NCI-H128 (cell line): ENCODE data around the gene SEC24B.
"Not testable (repeated sequence)": the region's sequence is repeated elsewhere in the genome, so short reads cannot be mapped to it uniquely, and the experiment has no call there.

ENCODE experiments used
- DNase-seq: peaks from one replicate; lab custom pipeline; 2025; ENCODE audit not compliant: unreplicated experiment; lab: John Stamatoyannopoulos, UW

Gene SEC24B

DNA sequence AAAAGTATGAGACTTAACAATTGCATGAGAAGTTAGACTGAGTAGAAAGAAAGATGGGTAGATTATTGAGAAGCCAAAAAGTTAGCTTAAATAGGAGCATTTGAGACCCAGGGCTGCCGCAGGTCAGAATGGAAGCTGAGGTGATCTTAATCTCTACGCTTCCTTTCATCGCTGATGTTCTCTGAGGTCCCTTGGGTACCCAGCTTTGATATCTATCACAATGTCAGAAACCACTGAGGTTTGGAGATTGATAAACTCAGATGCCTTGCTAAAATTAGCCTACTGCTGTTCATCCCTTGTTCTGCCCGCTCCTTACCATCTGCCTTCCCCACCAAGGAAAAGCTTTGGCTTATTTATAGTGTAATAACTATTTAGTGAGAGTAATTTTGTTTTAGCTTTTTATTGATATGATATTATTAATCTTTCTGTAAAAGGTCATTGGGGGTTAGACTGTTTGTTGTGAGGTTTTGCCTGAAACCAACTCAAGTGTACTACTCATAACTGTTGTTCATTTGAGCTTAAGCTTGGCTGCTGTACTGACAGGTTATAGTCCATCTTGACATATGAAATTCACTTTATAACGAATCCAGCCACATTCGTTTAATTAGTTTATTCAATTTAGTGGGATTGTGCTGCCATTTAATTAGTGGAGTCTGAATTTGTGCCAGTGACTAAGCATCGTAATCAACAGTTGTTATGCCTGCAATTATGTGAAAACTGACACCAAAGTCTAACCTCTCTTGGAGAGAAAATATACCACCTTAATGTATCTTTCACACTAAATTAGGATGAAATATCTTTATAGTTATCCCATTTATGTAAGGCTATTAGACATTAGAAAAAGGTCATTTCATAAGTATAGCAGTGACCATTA is 141.6 kb downstream of the SEC24B start:
- no peak for DNase-seq

- DNase-seq, result no peak
Measured at GRCh38 chr4:109576462-109576861, 142.8 kb downstream of the SEC24B start.

DNA sequence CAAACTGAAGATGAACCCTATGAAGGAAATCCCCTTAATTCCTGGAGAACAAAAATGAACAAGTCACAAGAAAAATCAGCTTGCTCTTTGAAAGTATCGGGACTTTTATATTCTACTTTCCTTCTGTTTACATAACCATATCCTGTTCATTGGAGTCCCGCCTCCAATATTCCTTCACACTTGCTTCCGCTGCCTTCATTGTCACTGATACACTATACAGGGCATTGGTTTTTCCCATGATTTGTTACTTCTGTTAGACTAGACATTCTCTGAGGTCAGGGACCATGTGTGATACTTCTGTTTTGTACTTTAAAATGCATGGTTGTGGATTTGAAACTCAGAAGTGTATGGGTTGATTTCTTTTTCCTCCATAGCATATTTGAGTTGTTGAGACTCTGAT is 145.2 kb downstream of the SEC24B start:
- no peak for DNase-seq

DNA sequence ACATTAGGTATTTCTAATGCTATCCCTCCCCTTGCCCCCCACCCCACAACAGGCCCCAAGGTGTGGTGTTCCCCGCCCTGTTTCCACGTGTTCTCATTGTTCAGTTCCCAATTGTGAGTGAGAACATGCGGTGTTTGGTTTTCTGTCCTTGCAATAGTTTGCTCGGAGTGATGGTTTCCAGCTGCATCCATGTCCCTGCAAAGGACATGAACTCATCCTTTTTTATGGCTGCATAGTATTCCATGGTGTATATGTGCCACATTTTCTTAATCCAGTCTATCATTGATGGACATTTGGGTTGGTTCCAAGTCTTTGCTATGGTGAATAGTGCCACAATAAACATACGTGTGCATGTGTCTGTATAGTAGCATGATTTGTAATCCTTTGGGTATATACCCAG is 146.4 kb downstream of the SEC24B start:
- DNase-seq, result not testable (repeated sequence)

DNA sequence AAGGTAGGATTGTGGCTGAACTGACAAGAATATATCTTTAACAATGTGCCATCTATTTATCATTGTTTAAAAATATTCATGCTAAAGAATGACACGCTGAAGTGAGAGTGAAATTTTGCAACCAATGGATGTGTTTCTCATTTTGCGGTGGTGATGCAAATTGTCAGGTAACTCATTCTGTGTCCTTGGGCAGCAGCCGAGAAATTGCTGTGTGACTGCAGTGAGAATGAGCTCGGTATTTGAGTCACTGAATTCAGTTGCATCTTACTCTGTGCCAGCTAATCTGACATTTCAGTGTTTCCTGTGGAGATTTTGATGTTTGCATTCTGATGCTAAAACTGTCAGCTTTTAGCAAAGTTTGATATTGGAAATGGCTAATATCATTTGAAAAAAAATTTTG is 154.6 kb downstream of the SEC24B start:
- no peak for DNase-seq

DNA sequence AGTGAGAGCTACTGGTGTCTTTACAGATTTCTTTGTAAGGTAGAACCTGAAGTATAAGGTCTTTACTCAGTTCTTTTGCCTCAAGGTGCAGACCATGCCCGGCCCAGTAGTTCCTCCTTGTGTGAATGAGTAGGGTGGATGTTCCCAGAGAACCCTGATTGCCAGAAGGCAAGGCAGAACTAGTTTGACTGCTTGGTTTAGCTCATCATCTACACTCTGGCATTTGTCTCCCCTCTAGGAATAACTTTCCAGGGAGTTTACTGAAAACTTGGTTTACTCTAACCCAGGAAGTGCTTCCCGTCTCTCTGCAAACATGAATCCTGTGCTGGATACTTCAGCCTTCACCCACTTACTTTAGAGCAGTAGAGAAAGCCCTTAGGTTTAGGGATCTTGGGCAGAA is 155.5 kb downstream of the SEC24B start:
- no peak for DNase-seq

DNA sequence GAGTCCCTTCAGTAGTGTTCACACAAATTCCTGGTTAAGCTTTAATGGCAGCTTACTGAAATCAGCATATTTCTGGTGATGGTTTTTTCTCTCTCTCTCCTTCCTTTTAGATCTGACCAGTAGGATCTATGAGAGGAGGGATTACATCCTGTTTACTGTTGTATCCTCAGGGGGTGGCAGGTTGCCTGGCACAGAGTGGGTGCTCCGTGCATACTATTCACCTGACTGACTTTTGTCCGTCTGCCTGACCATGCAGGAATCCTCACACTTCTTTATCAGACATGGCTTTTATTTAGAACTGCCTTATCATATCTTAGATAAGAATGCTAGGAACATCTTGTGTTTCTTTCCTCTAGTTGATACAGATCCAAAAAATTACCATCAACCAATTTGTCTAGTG is 156.0 kb downstream of the SEC24B start:
- no peak for DNase-seq
